ENCODE measurements around the gene MYBL2.

Gene MYBL2

GRCh38 chr20:43720007-43720406, 53.1 kb downstream of the MYBL2 start:
- intact Hi-C loops (cut with DNase I): no loop called here

GRCh38 chr20:43721097-43721428, 54.1 kb downstream of the MYBL2 start:
- intact Hi-C loops (cut with DNase I): no loop called here
- DNase-seq: no peak

More at GRCh38 chr20:43720007-43720406, 53.1 kb downstream of the MYBL2 start:
- DNase-seq: no peak

- DNase-seq: no peak
- intact Hi-C loops (cut with DNase I): no loop called here
These were observed 54.7 kb downstream of the MYBL2 start for GRCh38 chr20:43721429-43722152.

- intact Hi-C loops (cut with DNase I): no loop called here
- no peak for DNase-seq
These were observed 55.2 kb downstream of the MYBL2 start for GRCh38 chr20:43722153-43722505.

GRCh38 chr20:43723186-43723585, 56.3 kb downstream of the MYBL2 start:
- intact Hi-C loops (cut with DNase I): no loop called here
- DNase-seq: no peak

- DNase-seq: no peak
- intact Hi-C loops (cut with DNase I): no loop called here
These were observed 56.8 kb downstream of the MYBL2 start for GRCh38 chr20:43723735-43724134.

GRCh38 chr20:43724383-43724782, 57.5 kb downstream of the MYBL2 start:
- DNase-seq: no peak
- intact Hi-C loops (cut with DNase I): no loop called here

- DNase-seq: no peak
- intact Hi-C loops (cut with DNase I): no loop called here
These were observed 58.8 kb downstream of the MYBL2 start for GRCh38 chr20:43725666-43726065.

- intact Hi-C loops (cut with DNase I): no loop called here
- DNase-seq: no peak
These were observed 59.4 kb downstream of the MYBL2 start for GRCh38 chr20:43726333-43726732.

GRCh38 chr20:43726811-43727338, 60.0 kb downstream of the MYBL2 start, which contains the start of gene GTSF1L:
Gene GTSF1L (minus strand): TSS chr20:43727002. CDS start chr20:43726694, 308 bp downstream.
- intact Hi-C loops (cut with DNase I): no loop called here
- no peak for DNase-seq

GRCh38 chr20:43727980-43728590, 61.2 kb downstream of the MYBL2 start:
- intact Hi-C loops (cut with DNase I): no loop called here
- DNase-seq: no peak

GRCh38 chr20:43728686-43729255, 61.9 kb downstream of the MYBL2 start:
- intact Hi-C loops (cut with DNase I): no loop called here
- DNase-seq: no peak

GRCh38 chr20:43731469-43731868, 64.6 kb downstream of the MYBL2 start:
- DNase-seq: no peak
- intact Hi-C loops (cut with DNase I): no loop called here

- intact Hi-C loops (cut with DNase I): no loop called here
- no peak for DNase-seq
These were observed 65.0 kb downstream of the MYBL2 start for GRCh38 chr20:43731927-43732326.

- intact Hi-C loops (cut with DNase I): no loop called here
These were observed 69.8 kb downstream of the MYBL2 start for GRCh38 chr20:43736588-43737158.

GRCh38 chr20:43737925-43738324, 71.0 kb downstream of the MYBL2 start:
- DNase-seq: no peak
- intact Hi-C loops (cut with DNase I): no loop called here

More at GRCh38 chr20:43736588-43737158, 69.8 kb downstream of the MYBL2 start:
- DNase-seq: no peak

- intact Hi-C loops (cut with DNase I): no loop called here
- DNase-seq: peak in 1 of 10 donors; percentile 11
These were observed 72.3 kb downstream of the MYBL2 start for GRCh38 chr20:43739148-43739749.

- intact Hi-C loops (cut with DNase I): loop anchor here (10.0 kb wide), 1 partner anchor 454 kb away; no protein-coding TSS in a partner anchor
These were observed 73.7 kb downstream of the MYBL2 start for GRCh38 chr20:43740642-43741041.

GRCh38 chr20:43744151-43744611, 77.3 kb downstream of the MYBL2 start:
- intact Hi-C loops (cut with DNase I): loop anchor here (10.0 kb wide), 1 partner anchor 451 kb away; no protein-coding TSS in a partner anchor
- DNase-seq: no peak

More at GRCh38 chr20:43740642-43741041, 73.7 kb downstream of the MYBL2 start:
- DNase-seq: no peak

- peak in 1 of 10 donors; percentile 35 for DNase-seq
- intact Hi-C loops (cut with DNase I): loop anchor here (10.0 kb wide), 1 partner anchor 450 kb away; no protein-coding TSS in a partner anchor
These were observed 78.2 kb downstream of the MYBL2 start for GRCh38 chr20:43744966-43745730.

All from posterior cingulate gyrus (tissue), 11 donors.